GM19035 (cell line): Measurements from ENCODE around the gene WDFY4.

ENCODE experiments used
- ATAC-seq: cut with Tn5 transposase; IDR thresholded peaks from one replicate; pipeline ENCODE4 v1.9.1; 2021; ENCODE audit not compliant: unreplicated experiment

The WDFY4 gene

DNA sequence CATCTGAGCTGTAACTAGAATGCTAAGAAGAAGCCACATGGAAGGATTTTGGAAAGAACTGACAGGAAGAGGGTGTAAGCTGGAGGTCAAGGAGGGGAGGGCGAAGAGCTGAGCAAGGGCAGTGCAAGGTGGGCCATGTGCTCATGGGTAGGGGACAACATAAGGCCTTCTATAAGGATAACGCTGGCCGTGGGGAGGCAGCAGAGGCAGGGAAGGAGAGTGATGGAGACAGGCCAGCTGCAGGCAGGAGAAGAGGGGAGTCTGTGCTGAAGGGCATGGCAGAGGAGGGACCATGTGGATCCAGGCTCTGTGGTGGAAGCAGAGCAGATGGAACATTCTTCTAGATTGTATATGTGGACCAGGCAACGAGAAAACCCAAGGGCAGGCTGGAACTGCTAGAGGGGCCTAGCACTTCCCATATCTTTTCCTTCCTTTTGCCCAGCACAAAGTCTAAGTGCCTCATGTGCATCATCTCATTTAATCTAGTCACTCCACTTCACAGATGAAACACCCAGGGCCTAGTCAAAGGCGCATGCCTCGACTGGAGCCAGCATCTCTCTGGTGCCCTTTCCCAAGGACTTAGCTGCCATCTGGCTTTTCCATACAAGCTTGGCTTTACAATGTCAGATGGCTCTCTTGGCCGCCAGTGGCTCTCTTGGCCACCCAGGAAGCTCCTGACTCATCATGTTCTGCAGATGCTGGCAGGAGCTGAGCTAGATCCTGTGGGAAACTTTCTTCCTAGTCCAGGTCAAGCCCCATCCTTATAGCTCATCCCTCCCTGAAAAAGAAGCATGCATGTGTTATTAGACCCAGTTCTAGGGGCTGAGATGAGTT, 248.4 kb downstream of the WDFY4 start:
- ATAC-seq, result no peak

DNA sequence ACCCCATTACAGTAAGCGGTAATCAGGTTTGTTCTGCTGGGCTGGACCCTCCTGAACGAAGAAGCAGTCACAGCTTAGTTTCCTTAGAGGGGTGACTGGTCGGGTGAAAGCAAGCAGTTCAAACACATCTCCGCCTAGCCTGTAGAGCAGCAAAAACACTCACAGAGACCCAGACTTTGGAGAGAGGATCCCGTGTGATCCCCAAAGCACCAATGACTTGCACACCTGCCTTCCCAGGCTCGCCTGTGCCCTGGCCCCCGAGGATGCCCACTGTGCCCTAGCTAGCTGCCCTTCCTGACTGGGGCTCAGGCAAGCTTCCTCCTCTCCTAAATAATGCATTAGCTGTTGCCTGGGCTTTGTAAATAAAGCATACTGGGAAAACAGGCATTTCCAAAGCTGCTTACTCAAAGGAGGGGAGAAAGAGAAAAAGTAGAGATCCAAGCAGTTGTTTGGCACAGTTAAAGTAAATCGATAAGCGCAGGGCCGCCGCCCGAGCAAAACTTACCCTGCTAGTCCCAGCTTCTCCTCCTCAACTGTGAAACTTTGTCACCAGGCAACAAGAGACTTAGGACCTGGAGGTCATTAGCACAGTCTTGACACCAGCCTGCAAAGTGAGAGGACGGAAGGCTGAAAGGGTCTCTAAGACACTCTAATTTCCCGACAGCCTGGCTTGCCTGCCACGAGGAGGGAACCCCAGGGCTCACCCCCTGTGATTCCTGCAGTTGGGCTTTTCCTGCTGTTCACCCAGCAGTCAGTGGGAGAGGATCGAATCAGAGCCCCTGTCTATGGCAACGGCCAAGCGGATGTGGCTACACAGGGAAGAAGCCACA, 250.2 kb downstream of the WDFY4 start:
- no peak for ATAC-seq

DNA sequence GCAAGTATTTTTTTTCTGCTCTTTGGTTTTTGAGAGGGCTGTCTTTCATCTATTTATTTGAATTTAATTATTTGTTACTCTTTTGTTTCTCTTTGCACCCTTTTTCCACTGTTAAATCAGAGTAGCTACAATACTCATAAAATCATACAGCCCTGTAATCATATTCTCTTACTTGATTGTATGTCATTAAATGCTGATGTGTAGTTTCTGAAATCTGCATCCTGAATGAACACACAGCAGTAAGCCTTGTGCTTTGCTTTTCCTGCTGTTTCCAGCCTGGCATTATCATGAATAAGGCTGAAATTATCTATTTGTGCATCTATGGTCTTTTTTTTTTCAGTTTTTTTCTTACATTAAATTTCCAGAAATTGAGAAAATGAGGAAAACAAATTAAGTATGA, 250.9 kb downstream of the WDFY4 start:
- ATAC-seq, result no peak

DNA sequence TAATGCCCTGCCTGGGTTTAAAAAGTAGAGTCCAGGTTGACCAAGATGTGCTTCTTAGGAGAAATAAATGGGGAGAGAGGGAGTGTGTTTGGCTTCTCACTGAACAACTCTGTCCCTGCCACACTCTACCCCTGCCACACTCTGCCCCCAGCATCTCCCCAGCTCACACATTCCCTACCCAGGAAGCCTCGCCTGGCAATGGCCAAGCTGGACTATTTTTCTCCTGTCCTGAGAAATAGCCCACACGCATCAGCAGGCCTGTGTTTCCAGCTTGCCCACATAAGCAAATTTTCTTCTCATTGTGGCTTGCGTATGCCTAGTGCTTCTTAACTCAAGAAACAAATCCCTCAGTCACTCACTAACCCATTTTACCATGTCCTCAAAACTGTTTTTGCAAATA, 253.1 kb downstream of the WDFY4 start:
- no peak for ATAC-seq

DNA sequence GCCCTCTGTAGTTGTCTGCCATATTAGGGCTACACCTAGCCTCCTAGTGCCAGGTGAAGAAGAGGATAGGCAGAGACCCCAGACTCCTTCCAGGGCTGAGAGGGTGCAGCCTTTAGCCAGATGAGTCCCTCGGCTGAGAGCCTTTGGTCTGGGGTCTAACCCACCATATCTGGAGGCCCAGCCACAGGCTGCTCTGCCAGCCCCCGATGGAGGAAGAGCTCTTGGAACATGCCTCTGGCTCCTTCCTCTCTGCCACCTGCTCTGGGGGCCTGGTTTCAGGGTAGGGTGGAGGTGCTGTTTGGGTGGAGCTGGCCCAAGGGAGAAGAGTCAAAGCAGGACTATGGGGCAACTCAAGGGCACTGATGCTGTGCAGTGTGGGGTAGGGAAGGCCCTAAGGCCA, 253.6 kb downstream of the WDFY4 start:
- ATAC-seq, result no peak

DNA sequence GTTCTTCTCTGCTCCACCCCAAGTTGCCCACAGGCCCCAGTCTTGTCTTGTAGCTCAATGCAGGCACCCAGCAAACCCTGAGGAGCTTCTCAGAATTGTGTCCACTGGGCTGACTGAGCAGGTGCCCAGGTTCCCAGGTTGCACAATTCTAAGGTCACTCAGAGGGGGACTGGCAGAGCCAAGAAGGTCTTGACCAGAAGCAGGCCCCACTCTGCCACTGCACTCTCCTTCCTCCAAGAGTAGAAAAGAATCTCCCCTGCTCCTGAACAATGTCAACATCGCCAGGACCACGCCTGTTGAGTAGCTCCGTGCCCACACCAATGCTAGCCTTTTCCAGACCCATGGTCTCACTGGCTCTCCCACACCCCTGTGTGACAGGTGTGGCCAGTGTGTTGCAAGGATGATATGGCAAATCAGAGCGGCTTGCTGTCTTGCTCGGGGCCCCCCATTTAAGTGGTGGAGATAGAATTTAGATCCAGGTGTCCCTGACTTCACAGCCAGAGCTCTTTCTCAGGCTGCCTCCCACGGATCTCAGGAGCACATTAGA, 254.4 kb downstream of the WDFY4 start:
- no peak for ATAC-seq

DNA sequence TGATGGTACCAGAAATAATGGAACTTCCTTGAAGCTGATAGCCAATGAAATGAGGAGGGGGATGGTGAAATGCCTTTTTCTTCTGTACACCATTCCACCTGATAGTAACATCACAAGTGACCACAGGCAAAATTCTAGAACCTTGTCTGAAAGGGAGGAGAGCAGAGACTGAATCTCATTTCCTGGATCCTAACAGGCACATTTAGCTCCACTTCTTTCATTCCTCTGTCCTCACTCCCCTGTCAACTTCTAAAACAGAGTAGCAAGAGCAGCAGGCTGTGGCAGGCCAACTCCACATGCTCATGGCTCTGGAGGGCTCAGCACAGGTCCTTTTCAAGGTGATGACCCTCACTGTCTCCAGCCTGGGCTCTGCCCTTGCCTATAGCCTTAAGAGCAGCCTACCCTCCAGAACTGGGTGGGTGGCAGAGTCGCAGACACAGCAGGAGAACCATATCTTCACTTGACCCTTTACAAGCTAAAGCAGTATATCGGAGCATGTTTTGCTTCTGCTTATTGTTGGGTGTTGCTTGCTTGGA, 255.2 kb downstream of the WDFY4 start, which contains the start of gene LRRC18:
Gene LRRC18 (minus strand): TSS at position 51 of the 536 bp plus-strand sequence. CDS start 25,685 bp downstream, outside the sequence.
- ATAC-seq, result no peak

DNA sequence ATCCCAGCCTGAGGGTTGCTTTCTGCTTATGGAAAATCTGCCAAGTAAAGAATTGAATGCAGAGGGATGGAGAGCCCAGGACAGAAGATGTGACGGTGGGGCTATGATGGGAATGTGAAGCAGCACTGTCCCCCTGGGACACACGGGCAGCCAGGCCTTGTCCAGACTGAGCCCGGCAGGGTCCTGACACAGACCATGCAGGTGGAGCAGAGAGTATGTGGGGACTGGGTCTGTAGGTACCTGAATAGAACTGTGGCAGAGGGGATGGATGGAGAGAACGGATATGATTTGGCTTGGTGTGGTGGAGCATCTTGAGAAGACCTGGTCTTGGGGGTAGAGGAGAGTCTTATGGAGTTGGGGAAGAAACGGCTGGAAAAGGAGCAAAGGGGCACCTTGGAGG, 255.7 kb downstream of the WDFY4 start:
- no peak for ATAC-seq

DNA sequence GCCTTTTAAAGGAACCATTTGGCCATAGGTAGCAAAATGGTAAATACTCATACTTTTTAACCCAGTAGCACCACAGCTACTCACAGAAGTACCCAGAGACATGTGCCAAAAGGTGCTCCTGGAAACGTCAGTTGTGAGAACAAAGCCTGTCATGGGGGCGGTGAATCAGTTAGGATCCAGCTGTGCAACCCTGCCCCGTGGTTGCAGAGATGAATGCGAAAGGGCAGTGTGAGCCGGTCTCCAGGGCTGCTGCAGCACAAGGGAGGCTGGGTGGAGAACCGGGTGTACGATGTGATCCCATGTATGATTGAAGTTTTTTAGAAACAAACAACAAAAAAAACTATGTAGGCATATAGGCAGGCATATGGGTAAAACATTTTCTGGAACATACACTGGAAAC, 256.3 kb downstream of the WDFY4 start:
- ATAC-seq, result no peak

DNA sequence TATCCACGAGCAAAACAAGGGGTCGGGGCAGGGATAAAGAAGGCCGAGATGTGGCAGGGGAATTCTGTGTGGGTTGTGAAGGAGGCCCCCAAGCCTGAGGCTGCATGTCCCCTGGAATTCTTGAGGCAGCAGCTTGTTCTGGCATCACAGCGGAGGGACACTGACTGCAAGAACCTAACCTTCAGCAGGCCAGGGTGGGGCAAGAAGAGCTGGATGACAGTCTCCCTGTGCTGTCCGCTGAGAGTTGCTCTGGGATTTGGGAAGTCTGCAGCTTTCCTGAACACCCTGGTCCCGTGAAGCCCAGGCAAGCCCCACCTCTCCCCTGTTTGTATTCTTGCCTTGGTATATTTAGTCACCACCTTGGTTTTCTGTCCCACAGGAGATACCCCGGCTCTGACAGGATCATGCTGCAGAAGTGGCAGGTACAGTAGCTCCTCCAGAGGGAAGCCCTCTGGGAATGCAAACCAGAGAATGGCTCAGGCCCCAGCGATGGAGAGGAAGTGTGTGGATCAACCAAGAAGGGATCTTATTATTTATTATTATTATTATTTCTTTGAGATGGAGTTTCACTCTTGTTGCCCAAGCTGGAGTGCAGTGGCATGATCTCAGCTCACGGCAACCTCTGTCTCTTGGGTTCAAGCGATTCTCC, 256.9 kb downstream of the WDFY4 start:
- ATAC-seq, result no peak

DNA sequence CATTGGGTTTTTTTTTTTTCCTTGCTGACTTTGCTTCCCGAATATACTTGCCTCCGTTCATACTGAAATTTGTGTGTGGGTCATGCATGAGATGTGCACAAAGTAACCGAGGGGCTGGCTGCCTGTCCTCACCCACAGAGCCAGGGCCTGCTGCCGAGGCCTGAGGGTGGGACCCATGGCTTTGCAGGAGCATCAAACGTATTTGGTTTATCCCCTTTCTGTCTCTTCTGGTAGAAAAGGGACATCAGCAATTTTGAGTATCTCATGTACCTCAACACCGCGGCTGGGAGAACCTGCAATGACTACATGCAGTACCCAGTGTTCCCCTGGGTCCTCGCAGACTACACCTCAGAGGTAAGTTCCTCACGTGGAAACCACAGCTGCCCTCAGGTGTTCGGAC, 258.4 kb downstream of the WDFY4 start:
- ATAC-seq, result no peak

DNA sequence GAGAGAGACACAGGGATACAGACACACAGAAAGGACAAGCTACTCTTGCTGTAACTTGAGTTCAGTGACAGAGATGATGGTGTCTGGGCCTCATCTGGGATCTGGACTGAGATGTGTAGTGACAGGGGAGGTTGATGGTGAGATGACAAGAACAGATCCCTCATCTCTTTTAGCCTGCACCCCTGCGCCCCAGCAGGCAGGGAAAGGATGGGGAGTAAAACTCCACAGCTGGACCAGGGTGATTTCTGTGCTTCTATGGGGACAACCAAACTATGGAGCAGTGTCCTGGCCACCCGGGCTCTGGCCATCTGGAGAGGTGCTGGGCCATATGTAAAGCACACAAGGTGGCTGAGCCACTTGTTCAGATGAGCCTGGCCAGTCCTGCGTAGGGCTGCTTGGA, 259.5 kb downstream of the WDFY4 start:
- ATAC-seq, result no peak

DNA sequence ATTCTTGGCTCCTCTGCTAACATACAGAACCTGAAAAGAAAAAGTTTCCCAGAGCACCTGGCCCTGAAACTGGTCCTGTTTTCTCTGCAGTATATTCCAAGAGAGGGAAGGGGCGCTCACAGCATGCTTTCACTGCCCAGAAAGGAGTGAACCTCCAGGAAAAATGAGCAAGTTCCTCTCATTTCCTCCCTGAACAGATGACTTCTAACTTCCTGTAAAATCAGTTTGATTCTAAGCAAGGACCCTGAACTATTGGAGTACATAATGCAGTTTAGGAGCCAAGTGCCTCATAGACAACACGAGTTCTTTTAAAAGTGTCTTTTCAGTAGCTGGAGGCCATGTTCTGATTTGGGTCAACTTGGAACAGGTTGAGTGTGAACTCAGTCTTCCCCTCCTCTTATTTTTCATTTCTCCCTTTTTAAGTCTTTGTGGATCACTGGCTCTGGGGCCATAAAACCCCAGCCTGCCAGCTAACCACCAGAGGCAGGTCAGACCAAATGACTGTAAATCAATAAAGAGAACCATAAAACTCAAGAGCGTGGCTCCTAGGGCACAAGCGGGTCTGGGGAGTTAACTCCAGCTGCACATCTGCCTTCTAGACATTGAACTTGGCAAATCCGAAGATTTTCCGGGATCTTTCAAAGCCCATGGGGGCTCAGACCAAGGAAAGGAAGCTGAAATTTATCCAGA, 260.9 kb downstream of the WDFY4 start:
- no peak for ATAC-seq

DNA sequence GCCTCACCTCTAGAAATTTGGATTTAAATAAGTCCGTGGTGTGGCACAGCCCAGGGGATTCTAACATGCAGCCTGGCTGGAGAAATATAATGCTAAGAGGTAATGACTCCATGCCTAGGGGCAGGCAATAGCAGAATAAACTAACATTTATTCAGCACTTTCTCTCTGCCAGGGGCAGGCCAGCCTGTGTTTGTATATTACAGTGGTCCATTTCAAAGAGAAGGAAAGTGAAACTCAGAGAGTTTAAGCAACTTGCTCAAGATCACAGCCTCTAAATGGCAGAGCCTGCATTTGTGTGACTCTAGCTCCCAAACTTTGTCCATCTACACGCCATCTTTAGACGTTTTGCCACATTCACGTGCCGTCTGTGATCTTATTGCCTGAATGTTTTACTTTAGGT, 261.7 kb downstream of the WDFY4 start:
- no peak for ATAC-seq

DNA sequence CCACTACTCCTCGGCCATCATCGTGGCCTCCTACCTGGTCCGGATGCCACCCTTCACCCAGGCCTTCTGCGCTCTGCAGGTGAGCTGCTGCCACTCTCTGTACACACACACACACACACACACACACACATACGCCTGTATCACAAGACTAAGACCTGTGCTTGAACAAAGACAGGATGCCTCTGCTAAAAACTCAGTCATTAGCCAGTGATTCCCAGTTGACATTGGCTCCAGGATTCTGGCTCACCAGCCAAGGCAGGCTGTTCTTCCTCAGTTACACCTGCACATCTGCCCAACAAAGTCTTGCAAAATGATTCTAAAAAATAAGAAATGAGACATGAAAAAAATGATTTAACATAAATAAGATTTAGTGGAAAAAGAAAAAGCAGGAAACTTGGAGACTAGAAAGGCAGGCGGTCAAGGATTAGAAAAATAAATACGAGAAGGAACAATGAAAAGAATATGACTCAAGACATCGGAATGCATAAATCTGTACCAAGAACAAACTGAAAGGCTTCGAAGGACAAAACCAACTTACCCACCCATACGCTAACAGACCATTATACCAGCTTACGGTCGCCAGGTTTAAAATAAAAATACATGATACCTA, 262.3 kb downstream of the WDFY4 start:
- no peak for ATAC-seq

DNA sequence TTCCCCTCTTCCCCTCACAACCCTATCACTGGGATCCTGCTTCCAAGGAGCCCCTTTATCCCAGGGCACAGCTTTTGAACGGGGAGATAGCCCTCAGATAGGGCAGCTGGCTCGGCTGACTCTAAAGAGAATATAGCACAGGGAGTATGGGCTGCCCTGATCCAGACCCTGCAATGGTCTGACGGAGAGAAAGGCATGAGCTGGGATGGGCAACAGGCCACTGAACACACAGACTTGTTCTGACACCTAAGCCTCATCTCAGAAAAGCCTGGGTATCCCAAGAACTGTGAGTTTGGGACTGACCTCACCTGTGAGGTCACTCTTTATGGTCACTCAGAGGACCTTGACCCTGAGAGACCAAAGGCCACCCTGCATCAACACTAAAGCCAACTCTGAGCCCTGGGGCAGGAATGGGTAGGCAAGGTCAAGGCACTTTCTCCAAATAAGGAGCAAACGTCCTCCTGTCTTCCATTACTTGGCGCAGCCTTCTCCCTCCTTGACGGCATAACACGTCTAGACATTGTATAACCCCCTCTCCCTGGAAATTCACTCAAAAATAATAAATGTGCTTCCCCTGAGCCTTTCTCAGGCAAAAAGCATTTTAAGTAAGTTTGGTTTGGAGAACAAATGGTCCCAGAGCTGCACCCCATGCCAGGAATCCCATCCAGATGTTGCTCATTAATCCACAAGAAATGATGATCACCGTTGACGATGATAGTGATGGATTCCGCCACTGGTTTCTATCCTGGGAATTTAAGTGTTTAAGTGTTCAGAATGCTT, 263.2 kb downstream of the WDFY4 start:
- no peak for ATAC-seq

DNA sequence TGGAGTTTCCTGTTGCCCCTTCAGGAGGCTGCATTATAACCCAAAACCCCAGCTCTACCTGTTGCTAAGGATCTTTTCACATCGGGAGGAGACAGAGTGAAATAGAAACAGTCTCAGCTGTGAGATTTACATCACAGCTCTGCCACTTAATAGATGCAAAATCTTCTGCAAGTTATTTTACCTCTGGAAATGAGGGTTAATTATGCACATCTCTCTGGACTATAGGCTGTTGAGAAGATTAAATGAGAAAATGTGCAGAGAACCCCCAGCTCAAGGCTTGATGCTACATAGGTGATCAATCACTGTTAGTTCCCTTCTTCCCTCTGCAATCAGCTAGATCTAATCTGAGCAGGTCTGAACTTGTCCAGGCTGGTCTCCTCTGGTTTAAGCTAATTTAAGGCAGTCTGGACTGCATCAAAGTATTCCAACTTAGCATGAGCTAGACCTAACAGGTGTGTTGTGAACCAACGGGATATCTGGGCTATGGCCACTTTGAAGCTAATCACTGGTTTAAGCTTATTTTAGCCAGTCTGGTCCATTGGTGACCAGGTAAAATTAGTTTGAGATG, 263.9 kb downstream of the WDFY4 start:
- ATAC-seq, result no peak

DNA sequence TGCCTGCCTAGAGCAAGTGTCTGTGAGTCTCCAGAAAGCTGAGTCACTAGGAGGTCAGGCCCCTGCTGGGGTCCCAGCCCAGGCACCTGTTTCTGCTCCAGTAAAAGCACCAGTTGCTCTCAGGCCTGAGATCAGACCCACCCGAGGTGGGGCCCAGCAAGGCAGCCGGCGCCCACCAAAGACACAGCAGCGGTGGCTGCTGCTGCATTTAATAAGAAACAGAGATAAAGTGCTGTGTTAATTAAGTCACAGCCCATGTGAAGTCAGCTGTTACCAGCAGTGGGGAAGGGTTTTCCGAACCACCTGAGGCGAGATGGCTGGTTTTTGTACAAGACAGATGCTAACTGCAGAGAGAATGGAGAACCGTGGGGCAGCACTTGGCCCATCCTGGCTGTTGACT, 267.0 kb downstream of the WDFY4 start:
- no peak for ATAC-seq
